ENCODE results near the gene CCDC171. TPM values are rescaled to one million over a fixed set of nuclear protein-coding genes. Genes with fewer than 3 reads are reported as not detected.

Gene CCDC171
- total and polyA plus RNA-seq, 2 experiments from 2014 or later = 4.4 to 5.1 TPM

DNA sequence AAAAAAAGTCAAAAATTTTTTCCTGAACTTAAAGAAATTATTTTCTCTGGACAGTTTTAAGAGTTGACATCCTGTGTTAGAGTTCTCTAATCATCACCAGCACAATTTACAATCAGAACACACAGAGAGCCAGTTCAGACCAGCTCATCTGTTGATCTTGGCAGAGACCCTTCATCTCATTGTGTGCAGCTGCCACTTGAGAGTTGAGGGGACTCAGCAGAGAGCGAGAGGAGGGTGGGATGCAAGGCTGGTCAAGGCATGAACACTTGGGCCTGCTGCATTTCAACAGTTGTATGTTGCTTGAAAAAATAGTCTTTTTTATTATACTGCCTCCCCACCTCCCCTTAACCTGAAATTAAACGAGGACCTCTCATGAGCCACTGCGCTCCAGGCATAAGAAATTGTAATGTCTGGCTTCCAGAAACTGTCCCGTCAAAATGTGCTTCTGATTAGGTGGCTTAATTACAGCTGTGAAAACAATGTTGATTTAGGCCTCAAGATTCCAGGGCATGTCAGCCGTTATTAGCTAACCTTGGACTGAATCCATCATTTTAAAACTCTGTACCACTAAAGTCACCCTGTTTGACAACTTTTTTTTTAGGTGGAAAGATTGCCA is 383.6 kb downstream of the CCDC171 start:
- Histone ChIP-seq H3K4me3 (no peak overlapping the region), H3K27ac (ENCODE audit: low read depth) (no peak overlapping the region), H3K36me3 (ENCODE audit: insufficient read depth) (no peaks in the 10 kb centered on the region), H3K4me1 (ENCODE audit: insufficient read depth) (peaks cover 6% of the 10 kb centered on the region), H2AFZ (no peak overlapping the region), H4K20me1 (replicated peaks; ENCODE audit: insufficient read depth) (no peaks in the 10 kb centered on the region), H3K79me2 (replicated peaks; ENCODE audit: insufficient read depth) (no peaks in the 10 kb centered on the region), H3K27me3 (ENCODE audit: insufficient read depth) (no peaks in the 10 kb centered on the region), H3K9me2 (ENCODE audit: insufficient read depth) (no peaks in the 10 kb centered on the region), H3K4me2 (no peak overlapping the region), H3F3A (replicated peaks; ENCODE audit: low read depth) (no peaks in the 10 kb centered on the region)
- Mint-ChIP-seq H3K4me3 (no peak overlapping the region), H3K9me3 (no peaks in the 10 kb centered on the region), H3K36me3 (ENCODE audit: low read depth) (no peaks in the 10 kb centered on the region), H3K27ac (no peak overlapping the region), H3K27me3 (ENCODE audit: insufficient read depth, low read depth, poor library complexity) (no peaks in the 10 kb centered on the region), H3K4me1 (peaks cover 3% of the 10 kb centered on the region; the same call in 2 of the 3 replicates)
- DNase-seq (ENCODE audit: low spot score) (no peak), ATAC-seq (no peak)
- no peak for TF ChIP-seq EZH2phosphoT487 (IDR thresholded peaks at IDR 0.05; ENCODE audit: unreplicated experiment)
- no peak for TF ChIP-seq ZNF331 (CRISPR knock-in tag; IDR thresholded peaks at IDR 0.05; ENCODE audit: low read depth)
- TF ChIP-seq REST (IDR thresholded peaks at IDR 0.05; ENCODE audit: unreplicated experiment) = no peak
- TF ChIP-seq, protein P1, sequence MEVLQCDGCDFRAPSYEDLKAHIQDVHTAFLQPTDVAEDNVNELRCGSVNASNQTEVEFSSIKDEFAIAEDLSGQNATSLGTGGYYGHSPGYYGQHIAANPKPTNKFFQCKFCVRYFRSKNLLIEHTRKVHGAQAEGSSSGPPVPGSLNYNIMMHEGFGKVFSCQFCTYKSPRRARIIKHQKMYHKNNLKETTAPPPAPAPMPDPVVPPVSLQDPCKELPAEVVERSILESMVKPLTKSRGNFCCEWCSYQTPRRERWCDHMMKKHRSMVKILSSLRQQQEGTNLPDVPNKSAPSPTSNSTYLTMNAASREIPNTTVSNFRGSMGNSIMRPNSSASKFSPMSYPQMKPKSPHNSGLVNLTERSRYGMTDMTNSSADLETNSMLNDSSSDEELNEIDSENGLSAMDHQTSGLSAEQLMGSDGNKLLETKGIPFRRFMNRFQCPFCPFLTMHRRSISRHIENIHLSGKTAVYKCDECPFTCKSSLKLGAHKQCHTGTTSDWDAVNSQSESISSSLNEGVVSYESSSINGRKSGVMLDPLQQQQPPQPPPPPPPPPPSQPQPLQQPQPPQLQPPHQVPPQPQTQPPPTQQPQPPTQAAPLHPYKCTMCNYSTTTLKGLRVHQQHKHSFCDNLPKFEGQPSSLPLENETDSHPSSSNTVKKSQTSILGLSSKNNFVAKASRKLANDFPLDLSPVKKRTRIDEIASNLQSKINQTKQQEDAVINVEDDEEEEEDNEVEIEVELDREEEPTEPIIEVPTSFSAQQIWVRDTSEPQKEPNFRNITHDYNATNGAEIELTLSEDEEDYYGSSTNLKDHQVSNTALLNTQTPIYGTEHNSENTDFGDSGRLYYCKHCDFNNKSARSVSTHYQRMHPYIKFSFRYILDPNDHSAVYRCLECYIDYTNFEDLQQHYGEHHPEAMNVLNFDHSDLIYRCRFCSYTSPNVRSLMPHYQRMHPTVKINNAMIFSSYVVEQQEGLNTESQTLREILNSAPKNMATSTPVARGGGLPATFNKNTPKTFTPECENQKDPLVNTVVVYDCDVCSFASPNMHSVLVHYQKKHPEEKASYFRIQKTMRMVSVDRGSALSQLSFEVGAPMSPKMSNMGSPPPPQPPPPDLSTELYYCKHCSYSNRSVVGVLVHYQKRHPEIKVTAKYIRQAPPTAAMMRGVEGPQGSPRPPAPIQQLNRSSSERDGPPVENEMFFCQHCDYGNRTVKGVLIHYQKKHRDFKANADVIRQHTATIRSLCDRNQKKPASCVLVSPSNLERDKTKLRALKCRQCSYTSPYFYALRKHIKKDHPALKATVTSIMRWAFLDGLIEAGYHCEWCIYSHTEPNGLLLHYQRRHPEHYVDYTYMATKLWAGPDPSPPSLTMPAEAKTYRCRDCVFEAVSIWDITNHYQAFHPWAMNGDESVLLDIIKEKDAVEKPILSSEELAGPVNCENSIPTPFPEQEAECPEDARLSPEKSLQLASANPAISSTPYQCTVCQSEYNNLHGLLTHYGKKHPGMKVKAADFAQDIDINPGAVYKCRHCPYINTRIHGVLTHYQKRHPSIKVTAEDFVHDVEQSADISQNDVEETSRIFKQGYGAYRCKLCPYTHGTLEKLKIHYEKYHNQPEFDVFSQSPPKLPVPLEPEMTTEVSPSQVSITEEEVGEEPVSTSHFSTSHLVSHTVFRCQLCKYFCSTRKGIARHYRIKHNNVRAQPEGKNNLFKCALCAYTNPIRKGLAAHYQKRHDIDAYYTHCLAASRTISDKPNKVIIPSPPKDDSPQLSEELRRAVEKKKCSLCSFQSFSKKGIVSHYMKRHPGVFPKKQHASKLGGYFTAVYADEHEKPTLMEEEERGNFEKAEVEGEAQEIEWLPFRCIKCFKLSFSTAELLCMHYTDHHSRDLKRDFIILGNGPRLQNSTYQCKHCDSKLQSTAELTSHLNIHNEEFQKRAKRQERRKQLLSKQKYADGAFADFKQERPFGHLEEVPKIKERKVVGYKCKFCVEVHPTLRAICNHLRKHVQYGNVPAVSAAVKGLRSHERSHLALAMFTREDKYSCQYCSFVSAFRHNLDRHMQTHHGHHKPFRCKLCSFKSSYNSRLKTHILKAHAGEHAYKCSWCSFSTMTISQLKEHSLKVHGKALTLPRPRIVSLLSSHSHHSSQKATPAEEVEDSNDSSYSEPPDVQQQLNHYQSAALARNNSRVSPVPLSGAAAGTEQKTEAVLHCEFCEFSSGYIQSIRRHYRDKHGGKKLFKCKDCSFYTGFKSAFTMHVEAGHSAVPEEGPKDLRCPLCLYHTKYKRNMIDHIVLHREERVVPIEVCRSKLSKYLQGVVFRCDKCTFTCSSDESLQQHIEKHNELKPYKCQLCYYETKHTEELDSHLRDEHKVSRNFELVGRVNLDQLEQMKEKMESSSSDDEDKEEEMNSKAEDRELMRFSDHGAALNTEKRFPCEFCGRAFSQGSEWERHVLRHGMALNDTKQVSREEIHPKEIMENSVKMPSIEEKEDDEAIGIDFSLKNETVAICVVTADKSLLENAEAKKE (CRISPR knock-in tag; IDR thresholded peaks at IDR 0.05) = no peak
- no peak for TF ChIP-seq NANOG (IDR thresholded peaks at IDR 0.05; ENCODE audit: borderline replicate concordance)
- no peak for TF ChIP-seq JUNB (IDR thresholded peaks at IDR 0.05; ENCODE audit: unreplicated experiment)
- TF ChIP-seq, protein P2, sequence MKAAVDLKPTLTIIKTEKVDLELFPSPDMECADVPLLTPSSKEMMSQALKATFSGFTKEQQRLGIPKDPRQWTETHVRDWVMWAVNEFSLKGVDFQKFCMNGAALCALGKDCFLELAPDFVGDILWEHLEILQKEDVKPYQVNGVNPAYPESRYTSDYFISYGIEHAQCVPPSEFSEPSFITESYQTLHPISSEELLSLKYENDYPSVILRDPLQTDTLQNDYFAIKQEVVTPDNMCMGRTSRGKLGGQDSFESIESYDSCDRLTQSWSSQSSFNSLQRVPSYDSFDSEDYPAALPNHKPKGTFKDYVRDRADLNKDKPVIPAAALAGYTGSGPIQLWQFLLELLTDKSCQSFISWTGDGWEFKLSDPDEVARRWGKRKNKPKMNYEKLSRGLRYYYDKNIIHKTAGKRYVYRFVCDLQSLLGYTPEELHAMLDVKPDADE (IDR thresholded peaks at IDR 0.05) = no peak
- no peak for TF ChIP-seq STAT1 (IDR thresholded peaks at IDR 0.05; ENCODE audit: unreplicated experiment)
- no peak for TF ChIP-seq ZNF114 (CRISPR knock-in tag; IDR thresholded peaks at IDR 0.05)
- no peak for TF ChIP-seq CREB1 (CRISPR knock-in tag; IDR thresholded peaks at IDR 0.05; ENCODE audit: low read depth)
- no peak for TF ChIP-seq CTCF (conservative IDR thresholded peaks at IDR 0.05; ENCODE audit: low read depth in 2 of 2)
- TF ChIP-seq EZH2 (IDR thresholded peaks at IDR 0.05; ENCODE audit: low read depth, unreplicated experiment) = no peak
- TF ChIP-seq POLR2AphosphoS5 (IDR thresholded peaks at IDR 0.05; ENCODE audit: low read depth) = no peak

Data from GM23338 (cell line).